Measurements from ENCODE around the gene UGCG. TPM values are rescaled to one million over a fixed set of nuclear protein-coding genes. Genes with fewer than 3 reads are reported as not detected.

UGCG gene
- total RNA-seq, 4 donors from 2014 or later, result 31.4 to 131 (median 46.7) TPM

DNA sequence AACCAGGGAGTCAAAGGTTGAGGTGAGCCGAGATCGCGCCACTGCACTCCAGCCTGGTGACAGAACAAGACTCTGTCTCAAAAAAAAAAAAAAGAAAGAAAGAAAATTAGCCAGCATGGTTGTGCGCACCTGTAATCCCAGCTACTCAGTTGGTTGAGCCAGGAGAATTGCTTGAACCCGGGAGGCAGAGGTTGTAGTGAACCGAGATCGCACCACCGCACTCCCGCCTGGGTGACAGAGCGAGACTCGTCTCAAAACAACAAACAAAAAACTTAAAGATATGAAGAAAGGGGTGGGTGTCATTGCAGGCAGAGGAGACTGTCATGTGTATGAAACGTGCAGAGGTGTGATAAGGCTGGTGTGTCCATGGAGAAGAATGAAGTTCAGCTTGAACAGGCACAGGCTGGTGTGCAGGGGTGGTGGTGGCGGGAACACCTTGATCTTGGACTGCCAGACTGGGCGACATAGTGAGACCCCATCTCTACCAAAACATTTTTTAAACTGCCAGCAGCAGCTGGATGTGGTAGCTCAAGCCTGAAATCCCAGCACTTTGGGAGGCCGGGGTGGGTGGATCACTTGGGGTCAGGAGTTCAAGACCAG is 69.6 kb downstream of the UGCG start:
- Histone ChIP-seq H3K27me3 (no peaks in the 10 kb centered on the region), H3K9me3 (no peaks in the 10 kb centered on the region), H3K4me3 (no peak overlapping the region), H3K36me3 (no peaks in the 10 kb centered on the region), H3K4me1 (peaks cover 0 to 11% (median 0%) of the 10 kb centered on the region in 3 donors), H3K27ac (no peak overlapping the region)
- TF ChIP-seq POLR2A (IDR thresholded peaks at IDR 0.05) (no peak), CTCF (IDR thresholded peaks at IDR 0.05) (no peak)
- WGBS, 2 donors, result 86 to 93% methylated on average over 15 of the region's 15 CpGs
- DNase-seq, result no peak
- intact Hi-C loops (cut with DNase I), result no loop called here

- intact Hi-C loops (cut with DNase I), result no loop called here
- 40 to 80% methylated on average over 1 of the region's 1 CpG for WGBS, 2 donors
Observed at GRCh38 chr9:111966861-111967291, 70.3 kb downstream of the UGCG start.

DNA sequence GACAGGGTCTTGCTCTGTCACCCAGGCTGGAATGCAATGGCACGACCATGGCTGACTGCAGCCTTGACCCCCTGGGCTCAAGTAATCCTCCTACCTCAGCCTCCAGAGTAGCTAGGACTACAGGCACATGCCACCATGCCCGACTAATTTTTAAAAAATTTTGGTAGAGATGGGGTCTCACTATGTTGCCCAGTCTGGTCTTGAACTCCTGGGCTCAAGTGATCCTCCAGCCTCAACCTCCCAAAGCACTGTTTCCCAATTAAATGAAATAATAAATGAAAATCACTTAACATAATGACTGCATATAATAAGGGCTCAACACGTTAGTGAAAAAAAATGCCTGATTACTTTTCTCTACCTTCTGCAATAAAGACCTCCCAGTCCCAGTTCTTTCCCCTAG is 71.0 kb downstream of the UGCG start:
- H3K27me3 ChIP-seq, result no peaks in the 10 kb centered on the region
- H3K36me3 ChIP-seq, result no peaks in the 10 kb centered on the region
- intact Hi-C loops (cut with DNase I), result no loop called here
- no peaks in the 10 kb centered on the region for H3K9me3 ChIP-seq
- TF ChIP-seq POLR2A (IDR thresholded peaks at IDR 0.05), result no peak
- no peak for TF ChIP-seq CTCF (IDR thresholded peaks at IDR 0.05)
- peaks cover 0 to 3% (median 0%) of the 10 kb centered on the region in 3 donors for H3K4me1 ChIP-seq
- 90 to 91% methylated on average over 3 of the region's 3 CpGs for WGBS, 2 donors
- H3K4me3 ChIP-seq, result no peak overlapping the region
- no peak overlapping the region for H3K27ac ChIP-seq
- DNase-seq, result no peak

More at GRCh38 chr9:111966861-111967291, 70.3 kb downstream of the UGCG start:
- DNase-seq, result no peak
- Histone ChIP-seq H3K27ac (no peak overlapping the region), H3K4me3 (no peak overlapping the region), H3K36me3 (no peaks in the 10 kb centered on the region), H3K9me3 (no peaks in the 10 kb centered on the region), H3K4me1 (peaks cover 0 to 6% (median 0%) of the 10 kb centered on the region in 3 donors), H3K27me3 (no peaks in the 10 kb centered on the region)
- TF ChIP-seq CTCF (IDR thresholded peaks at IDR 0.05), result no peak

DNA sequence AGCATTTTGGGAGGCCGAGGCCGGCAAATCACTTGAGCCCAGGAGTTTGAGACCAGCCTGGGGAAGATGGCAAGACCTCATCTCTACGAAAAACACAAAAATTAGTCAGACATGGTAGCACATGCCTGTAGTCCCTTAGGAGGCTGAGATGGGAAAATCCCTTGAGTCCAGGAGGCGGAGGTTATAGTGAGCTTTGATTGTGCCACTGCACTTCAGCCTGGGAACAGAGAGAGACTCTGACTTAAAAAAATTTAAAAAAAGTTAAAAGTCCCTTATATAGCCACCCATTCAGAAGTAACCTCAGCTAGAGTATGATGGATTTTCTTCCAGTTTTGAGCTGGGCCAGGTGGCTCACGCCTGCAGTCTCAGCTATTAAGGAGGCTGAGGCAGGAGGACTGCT is 72.4 kb downstream of the UGCG start:
- Histone ChIP-seq H3K27ac (no peak overlapping the region), H3K36me3 (no peaks in the 10 kb centered on the region), H3K27me3 (no peaks in the 10 kb centered on the region), H3K4me1 (peaks cover 0 to 8% (median 2%) of the 10 kb centered on the region in 3 donors), H3K4me3 (no peak overlapping the region), H3K9me3 (no peaks in the 10 kb centered on the region)
- TF ChIP-seq CTCF (IDR thresholded peaks at IDR 0.05) (no peak), POLR2A (IDR thresholded peaks at IDR 0.05) (no peak)
- WGBS, 2 donors, result 67 to 73% methylated on average over 5 of the region's 5 CpGs
- intact Hi-C loops (cut with DNase I), result no loop called here
- DNase-seq, result no peak

DNA sequence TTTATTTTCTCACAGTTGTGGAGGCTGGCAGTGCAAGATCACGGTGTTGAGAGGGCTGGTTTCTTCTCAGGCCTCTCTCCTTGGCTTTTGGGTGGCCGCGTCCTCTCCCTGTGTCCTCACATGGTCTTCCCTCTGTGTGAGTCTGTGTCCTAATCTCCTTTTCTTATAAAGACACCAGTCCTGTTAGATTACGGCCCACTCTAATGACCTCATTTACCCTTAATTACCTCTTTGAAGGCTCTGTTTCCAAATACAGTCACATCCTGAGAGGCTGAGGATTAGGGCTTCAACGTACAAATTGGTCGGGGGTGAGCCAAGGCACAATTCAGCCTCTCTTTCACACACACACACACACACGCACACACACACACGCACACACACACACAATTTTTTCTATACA is 73.0 kb downstream of the UGCG start:
- no peak for DNase-seq
- no peaks in the 10 kb centered on the region for H3K9me3 ChIP-seq
- no peak for TF ChIP-seq POLR2A (IDR thresholded peaks at IDR 0.05)
- no peak for TF ChIP-seq CTCF (IDR thresholded peaks at IDR 0.05)
- H3K27me3 ChIP-seq, result no peaks in the 10 kb centered on the region
- WGBS, 2 donors, result 75 to 77% methylated on average over 8 of the region's 8 CpGs
- no peaks in the 10 kb centered on the region for H3K36me3 ChIP-seq
- peaks cover 0 to 14% (median 8%) of the 10 kb centered on the region in 3 donors for H3K4me1 ChIP-seq
- intact Hi-C loops (cut with DNase I), result no loop called here
- H3K4me3 ChIP-seq, result no peak overlapping the region
- H3K27ac ChIP-seq, result no peak overlapping the region

Data from esophagus squamous epithelium (tissue), 5 donors.